ENCODE data around the gene SCAF4. TPM values are rescaled to one million over a fixed set of nuclear protein-coding genes. Genes with fewer than 3 reads are reported as not detected.
A peak's percentile ranks its signal among the peaks of the same experiment; 100 is the strongest.

Gene SCAF4
- 82.4 and 89.4 TPM in 2 replicates for total RNA-seq (2013; cell fraction: nucleolus; rRNA removed)
- 7.8 and 12.0 TPM in 2 replicates for total RNA-seq (2014; rRNA removed)
- total RNA-seq (2014; rRNA removed; fragmentation: Illumina TruSeq; extraction: Trizol): 11.2 and 12.0 TPM in 2 replicates
- 44.8 and 49.3 TPM in 2 replicates for total RNA-seq (2021)
- 14.9 TPM for polyA plus RNA-seq (2011; ENCODE audit: low read depth)
- 14.5 TPM in 2 replicates for polyA plus RNA-seq (2011; rRNA removed)
- 10.0 and 15.1 TPM in 2 replicates for polyA plus RNA-seq (2011; cell fraction: cytosol; rRNA removed)
- 44.6 and 54.9 TPM in 2 replicates for polyA plus RNA-seq (2011; cell fraction: nucleus; rRNA removed)
- polyA plus RNA-seq (2012): 19.6 and 23.9 TPM in 2 replicates
- 34.7 and 39.1 TPM in 2 replicates for polyA plus RNA-seq (2014; fragmentation: Illumina TruSeq; extraction: Trizol)
- 1 to 10 TPM; 4.3 to 4.6 TPM for polyA plus RNA-seq (2014; fragmentation: Nextera tagmentation; extraction: Ambion mirVana)
- polyA plus RNA-seq (2014; rRNA removed): 17.4 and 22.8 TPM in 2 replicates
- 10 to 100 TPM; 39.7 to 42.3 TPM for polyA plus RNA-seq (2016; fragmentation: Nextera tagmentation; extraction: Ambion mirVana)
- 24.1 and 27.7 TPM in 2 replicates for polyA minus RNA-seq (2011; rRNA and poly(A)+ RNA removed)
- polyA minus RNA-seq (2011; cell fraction: cytosol; rRNA and poly(A)+ RNA removed): 10.6 and 10.8 TPM in 2 replicates
- polyA minus RNA-seq (2011; cell fraction: nucleus; rRNA and poly(A)+ RNA removed): 43.5 and 72.9 TPM in 2 replicates
- percentile 93 among the genes with signal in this experiment for Bru-seq, nascent RNA
- percentile 82 among the genes with signal in this experiment for BruChase-seq, experiment 1, labeled RNA remaining after a 6-hour chase
- BruChase-seq, experiment 2, labeled RNA remaining after a 2-hour chase: percentile 89 among the genes with signal in this experiment
- long read RNA-seq, experiment 1, full-length matches to known transcripts: 5 of 11 reads
- long read RNA-seq, experiment 1, partial matches to known transcripts: 4 of 11 reads
- long read RNA-seq, experiment 1, other reads (novel, unspliced or antisense): 2 of 11 reads
- long read RNA-seq, experiment 2, partial matches to known transcripts: 1 of 6 reads
- long read RNA-seq, experiment 2, other reads (novel, unspliced or antisense): 5 of 6 reads

- no peak for FAIRE-seq
- RAD21 ChIA-PET (ENCODE audit: unreplicated experiment): no interaction called here
- in situ Hi-C loops (cut with MboI): no loop called here
- Histone ChIP-seq H4K20me1 (ENCODE audit: control insufficient read depth, insufficient read depth) (peaks cover 6% of the 10 kb centered on the region; the same call in 1 of the 2 replicates), H3K4me1 (ENCODE audit: control insufficient read depth, insufficient read depth, low read length) (peaks cover 24% of the 10 kb centered on the region), H3K9me3 (replicated peaks; ENCODE audit: control insufficient read depth, insufficient read depth, low read length) (no peaks in the 10 kb centered on the region), H3K27ac (ENCODE audit: control insufficient read depth, insufficient read depth) (peak within 1 kb of the TSS; percentile 77), H3K79me2 (ENCODE audit: control insufficient read depth, insufficient read depth, low read length) (peaks cover 56% of the 10 kb centered on the region), H3K9ac (ENCODE audit: control insufficient read depth, insufficient read depth, low read length) (peak within 1 kb of the TSS; percentile 83), H3K4me3 (peak within 1 kb of the TSS; percentile 94), H3K36me3 (ENCODE audit: control insufficient read depth in 2 of 2, insufficient read depth in 2 of 2, low read length in 1 of 2) (peaks cover 1 to 2% of the 10 kb centered on the region in 2 experiments; a peak in 2 of 4 replicates), H2AFZ (ENCODE audit: control insufficient read depth, low read depth, low read length) (peak within 1 kb of the TSS; percentile 62), H3K27me3 (replicated peaks in 1 of 2; ENCODE audit: control insufficient read depth in 2 of 2, insufficient read depth in 2 of 2, low read length in 1 of 2) (no peaks in the 10 kb centered on the region), H3K4me2 (ENCODE audit: control insufficient read depth, insufficient read depth) (peak within 1 kb of the TSS; percentile 98)
- CTCF ChIA-PET: no interaction called here
- ATAC-seq: peak; percentile 89
- SMC1A ChIA-PET (ENCODE audit: uncharacterized antibody, unreplicated experiment): interaction anchor here (3.1 kb wide), 1 partner anchor 40 kb away, joined by 21 read pairs; no protein-coding TSS in a partner anchor
- POLR2A ChIA-PET: no interaction called here
- DNase-seq (ENCODE audit: low read depth, low spot score): peak; percentile 28
- intact Hi-C loops (cut with micrococcal nuclease; ENCODE audit: unreplicated experiment): loop anchor here (2.0 kb wide), 1 partner anchor 73 kb away; the partner anchor contains the start of gene SOD1
- no TSS peak for BruUV-seq (replicated peaks)
- WGBS (ENCODE audit: insufficient coverage, insufficient replicate concordance, low lambda C conversion rate, missing lambda C conversion rate): 2% methylated on average over 46 of the region's 98 CpGs
- TF ChIP-seq RUNX3 (IDR thresholded peaks at IDR 0.05; ENCODE audit: low read length): peak; percentile 13; the same call in 1 of the 2 replicates
- TF ChIP-seq RELA (IDR thresholded peaks at IDR 0.05; ENCODE audit: borderline replicate concordance, partially characterized antibody): peak; percentile 52
- peak; percentile 92 for TF ChIP-seq POLR2AphosphoS5 (IDR thresholded peaks at IDR 0.05; ENCODE audit: low read length)
- TF ChIP-seq USF2 (IDR thresholded peaks at IDR 0.05; ENCODE audit: borderline replicate concordance, low read depth, low read length): no peak
- no peak for TF ChIP-seq NFXL1 (IDR thresholded peaks at IDR 0.05; ENCODE audit: borderline replicate concordance)
- TF ChIP-seq MTA2 (IDR thresholded peaks at IDR 0.05; ENCODE audit: low read depth): no peak
- TF ChIP-seq SIN3A (IDR thresholded peaks at IDR 0.05; ENCODE audit: low read depth, low read length): 0 out of 2 replicates have a peak, but pooled peaks have one; percentile 9
- TF ChIP-seq ASH2L (IDR thresholded peaks at IDR 0.05; ENCODE audit: borderline replicate concordance, low read depth): 0 out of 2 replicates have a peak, but pooled peaks have one; percentile 41
- no peak for TF ChIP-seq HDAC2 (IDR thresholded peaks at IDR 0.05)
- TF ChIP-seq GATAD2B (conservative IDR thresholded peaks at IDR 0.05; ENCODE audit: low read depth): peak; percentile 18; the same call in 1 of the 2 replicates
- peak; percentile 33; the same call in 1 of the 2 replicates for TF ChIP-seq HCFC1 (IDR thresholded peaks at IDR 0.05; ENCODE audit: low read length)
- TF ChIP-seq NKRF (conservative IDR thresholded peaks at IDR 0.05): peak; percentile 50; the same call in 1 of the 2 replicates
- no peak for TF ChIP-seq TARDBP (IDR thresholded peaks at IDR 0.05; ENCODE audit: borderline replicate concordance)
- TF ChIP-seq SMC3 (IDR thresholded peaks at IDR 0.05; ENCODE audit: borderline replicate concordance, low read length): no peak
Observed at GRCh38 chr21:31731857-31732596, at the start of gene SCAF4. SCAF4 (minus strand) TSS chr21:31732118; CDS start chr21:31731692, 426 bp downstream.
